DMS53 (cell line): ENCODE results near the gene TRIM59.

Source experiments
- DNase-seq: peaks from one replicate; lab custom pipeline; 2025; lab: John Stamatoyannopoulos, UW

The TRIM59 gene

GRCh38 chr3:160449636-160450598, at the start of gene TRIM59:
TRIM59 (minus strand) TSS chr3:160449786; CDS start chr3:160439183, 10,603 bp downstream.
- DNase-seq, result peak; percentile 96

- no peak for DNase-seq
These were observed 48.6 kb upstream of the TRIM59 start for GRCh38 chr3:160498202-160498601.

GRCh38 chr3:160490166-160490565, 40.6 kb upstream of the TRIM59 start:
- DNase-seq, result no peak

- DNase-seq, result peak; percentile 68
These were observed 36.9 kb upstream of the TRIM59 start for GRCh38 chr3:160486459-160486869.

- DNase-seq, result no peak
These were observed 33.2 kb upstream of the TRIM59 start for GRCh38 chr3:160482796-160483195.

GRCh38 chr3:160481856-160482255, 32.3 kb upstream of the TRIM59 start:
- no peak for DNase-seq

- no peak for DNase-seq
These were observed 31.3 kb upstream of the TRIM59 start for GRCh38 chr3:160480931-160481330.

GRCh38 chr3:160479376-160479775, 29.8 kb upstream of the TRIM59 start:
- DNase-seq, result no peak

- no peak for DNase-seq
These were observed 28.8 kb upstream of the TRIM59 start for GRCh38 chr3:160478338-160478737.

GRCh38 chr3:160477750-160478149, 28.2 kb upstream of the TRIM59 start:
- DNase-seq, result no peak

- no peak for DNase-seq
These were observed 26.3 kb upstream of the TRIM59 start for GRCh38 chr3:160475884-160476283.

GRCh38 chr3:160475153-160475552, 25.6 kb upstream of the TRIM59 start:
- DNase-seq, result no peak

- no peak for DNase-seq
These were observed 24.8 kb upstream of the TRIM59 start for GRCh38 chr3:160474416-160474838.

GRCh38 chr3:160473978-160474377, 24.4 kb upstream of the TRIM59 start:
- no peak for DNase-seq

- no peak for DNase-seq
These were observed 23.6 kb upstream of the TRIM59 start for GRCh38 chr3:160473221-160473620.

GRCh38 chr3:160472344-160472743, 22.8 kb upstream of the TRIM59 start:
- no peak for DNase-seq

- DNase-seq, result no peak
These were observed 22.3 kb upstream of the TRIM59 start for GRCh38 chr3:160471892-160472291.

- no peak for DNase-seq
These were observed 20.6 kb upstream of the TRIM59 start for GRCh38 chr3:160470181-160470580.

- no peak for DNase-seq
These were observed 15.4 kb upstream of the TRIM59 start for GRCh38 chr3:160464971-160465370.

GRCh38 chr3:160464321-160464720, 14.7 kb upstream of the TRIM59 start:
- DNase-seq, result no peak

- DNase-seq, result no peak
These were observed 10.4 kb upstream of the TRIM59 start for GRCh38 chr3:160460033-160460432.

- DNase-seq, result no peak
These were observed 9.9 kb upstream of the TRIM59 start for GRCh38 chr3:160459450-160459970.

- no peak for DNase-seq
These were observed 8.6 kb upstream of the TRIM59 start for GRCh38 chr3:160458151-160458550.
